OCI-LY3 (cell line): ENCODE results near the gene CYP39A1.

Experiments used
- H2AFZ ChIP-seq: fragments of 200-600, 300-600 bp; shearing (Covaris generic); 2 replicates; pipeline ENCODE4 v1.6.0; 2014; ENCODE audit warnings: antibody characterized with exemption, low read depth, low read length
- H3K27ac ChIP-seq: fragments of 200-600, 300-600 bp; sonication (generic); 2 replicates; pipeline ENCODE4 v1.5.1; 2014; ENCODE audit warnings: mild to moderate bottlenecking, low read length, moderate library complexity, mixed read lengths
- H3K27me3 ChIP-seq: fragments of 200-600, 300-600 bp; sonication (generic); 2 replicates; pipeline ENCODE4 v1.6.1; 2014; ENCODE audit warnings: low read depth, low read length, mixed read lengths
- H3K36me3 ChIP-seq: fragments of 200-600, 300-600 bp; sonication (generic); replicated peaks from 2 replicates; pipeline ENCODE3; 2014; ENCODE audit warnings: low read depth, low read length, mixed read lengths
- H3K4me1 ChIP-seq: fragments of 300-600, 200-600 bp; sonication (generic); 2 replicates; pipeline ENCODE4 v1.6.1; 2014; ENCODE audit warnings: low read length, mixed read lengths
- H3K4me2 ChIP-seq: fragments of 200-600, 300-600 bp; sonication (generic); 2 replicates; pipeline ENCODE4 v1.6.1; 2014; ENCODE audit warnings: low read length, mixed read lengths
- H3K4me3 ChIP-seq: fragments of 300-600, 200-600 bp; sonication (generic); 2 replicates; pipeline ENCODE4 v1.5.1; 2014; ENCODE audit warnings: antibody characterized with exemption, mild to moderate bottlenecking, low read length, moderate library complexity
- H3K79me2 ChIP-seq: fragments of 300-600, 200-600 bp; shearing (Covaris generic); 2 replicates; pipeline ENCODE4 v1.6.1; 2014; ENCODE audit warnings: mild to moderate bottlenecking, low read length, mixed read lengths
- H3K9ac ChIP-seq: fragments of 300-600, 200-600 bp; shearing (Covaris generic); 2 replicates; pipeline ENCODE4 v1.6.0; 2014; ENCODE audit warnings: mild to moderate bottlenecking, low read length, moderate library complexity
- H3K9me3 ChIP-seq: fragments of 200-600, 300-600 bp; shearing (Covaris generic); 2 replicates; pipeline ENCODE4 v1.6.1; 2014; ENCODE audit warnings: low read length, mixed read lengths; ENCODE audit not compliant: insufficient read depth
- H4K20me1 ChIP-seq: fragments of 200-600, 300-600 bp; sonication (generic); 2 replicates; pipeline ENCODE4 v1.6.1; 2016; ENCODE audit warnings: low read length, mixed read lengths; ENCODE audit not compliant: insufficient read depth
- CTCF ChIP-seq: fragments of 200-600, 300-600 bp; sonication (generic); IDR thresholded peaks from 2 replicates; pipeline ENCODE4 v1.5.1; 2014; ENCODE audit warnings: antibody characterized with exemption, low read length, low read depth
- EZH2phosphoT487 ChIP-seq: fragments of 200-600 bp; shearing (Covaris generic); IDR thresholded peaks from 2 replicates; pipeline ENCODE4 v1.6.1; 2018; ENCODE audit warnings: antibody characterized with exemption, mixed run types, low read depth

CYP39A1 gene

GRCh38 chr6:46684771-46685170 is 32.2 kb upstream of the CYP39A1 start:
- H2AFZ ChIP-seq, result no peak overlapping the region
- no peaks in the 10 kb centered on the region for H3K4me1 ChIP-seq
- H3K4me3 ChIP-seq, result no peak overlapping the region
- no peak overlapping the region for H3K9ac ChIP-seq
- no peak for TF ChIP-seq CTCF
- TF ChIP-seq EZH2phosphoT487, result no peak
- no peak overlapping the region for H3K4me2 ChIP-seq
- no peaks in the 10 kb centered on the region for H3K79me2 ChIP-seq
- H3K27me3 ChIP-seq, result 0 out of 2 replicates have a peak, but pooled peaks cover 1% of the 10 kb centered on the region
- H3K36me3 ChIP-seq, result no peaks in the 10 kb centered on the region
- no peaks in the 10 kb centered on the region for H4K20me1 ChIP-seq
- H3K27ac ChIP-seq, result no peak overlapping the region
- no peaks in the 10 kb centered on the region for H3K9me3 ChIP-seq

GRCh38 chr6:46677314-46677654 is 24.7 kb upstream of the CYP39A1 start:
- H3K4me3 ChIP-seq, result no peak overlapping the region
- H3K4me2 ChIP-seq, result peak overlapping the region; percentile 43
- H4K20me1 ChIP-seq, result no peaks in the 10 kb centered on the region
- no peak overlapping the region for H3K27ac ChIP-seq
- no peaks in the 10 kb centered on the region for H3K9me3 ChIP-seq
- H3K79me2 ChIP-seq, result no peaks in the 10 kb centered on the region
- H3K27me3 ChIP-seq, result no peaks in the 10 kb centered on the region
- peak overlapping the region; percentile 64; the same call in 1 of the 2 replicates for H2AFZ ChIP-seq
- TF ChIP-seq CTCF, result peak; percentile 60
- no peak for TF ChIP-seq EZH2phosphoT487
- no peak overlapping the region for H3K9ac ChIP-seq
- no peaks in the 10 kb centered on the region for H3K36me3 ChIP-seq
- H3K4me1 ChIP-seq, result peaks cover 5% of the 10 kb centered on the region

- H3K27me3 ChIP-seq, result no peaks in the 10 kb centered on the region
- TF ChIP-seq EZH2phosphoT487 (no peak), CTCF (no peak)
- H3K79me2 ChIP-seq, result no peaks in the 10 kb centered on the region
- peaks cover 5% of the 10 kb centered on the region for H3K4me1 ChIP-seq
- no peak overlapping the region for H3K27ac ChIP-seq
- no peaks in the 10 kb centered on the region for H3K9me3 ChIP-seq
- no peak overlapping the region for H3K4me3 ChIP-seq
- no peaks in the 10 kb centered on the region for H3K36me3 ChIP-seq
- H4K20me1 ChIP-seq, result no peaks in the 10 kb centered on the region
- peak overlapping the region; percentile 64; the same call in 1 of the 2 replicates for H2AFZ ChIP-seq
- peak overlapping the region; percentile 43 for H3K4me2 ChIP-seq
- H3K9ac ChIP-seq, result no peak overlapping the region
These were observed 24.1 kb upstream of the CYP39A1 start for GRCh38 chr6:46676604-46677313.

GRCh38 chr6:46674410-46674809 is 21.8 kb upstream of the CYP39A1 start:
- TF ChIP-seq EZH2phosphoT487 (no peak), CTCF (no peak)
- no peak overlapping the region for H3K4me2 ChIP-seq
- no peaks in the 10 kb centered on the region for H3K9me3 ChIP-seq

More at GRCh38 chr6:46674410-46674809, 21.8 kb upstream of the CYP39A1 start:
- Histone ChIP-seq H3K9ac (no peak overlapping the region), H3K79me2 (no peaks in the 10 kb centered on the region), H3K36me3 (no peaks in the 10 kb centered on the region), H2AFZ (no peak overlapping the region), H3K27ac (no peak overlapping the region), H3K27me3 (no peaks in the 10 kb centered on the region), H3K4me3 (no peak overlapping the region), H3K4me1 (peaks cover 5% of the 10 kb centered on the region), H4K20me1 (no peaks in the 10 kb centered on the region)
